ENCODE measurements around the gene SRRM5. TPM values are rescaled to one million over a fixed set of nuclear protein-coding genes. Genes with fewer than 3 reads are reported as not detected.

SRRM5 gene
- total RNA-seq, 1 experiment from 2014 or later, result not detected

GRCh38 chr19:43562698-43563241 lies 49.1 kb upstream of the SRRM5 start:
- no peaks in the 10 kb centered on the region for H3K9me2 ChIP-seq (ENCODE audit: insufficient read depth)
- BruUV-seq (replicated peaks), result no TSS peak
- no peaks in the 10 kb centered on the region for H3K27me3 ChIP-seq (ENCODE audit: insufficient read depth, low read length)
- no peaks in the 10 kb centered on the region for H3K9me3 ChIP-seq (ENCODE audit: control insufficient read depth in 1 of 2, insufficient read depth in 1 of 2, low read depth in 1 of 2, low read length in 2 of 2)
- no peak for TF ChIP-seq SRF (IDR thresholded peaks at IDR 0.05; ENCODE audit: low read depth)
- TF ChIP-seq ZBTB33 (IDR thresholded peaks at IDR 0.05; ENCODE audit: extremely low read depth, insufficient replicate concordance, low read length), result no peak
- TF ChIP-seq SIN3A (IDR thresholded peaks at IDR 0.05; ENCODE audit: low read depth), result no peak
- TF ChIP-seq FOSL1 (IDR thresholded peaks at IDR 0.05; ENCODE audit: low read depth), result no peak
- TF ChIP-seq EZH2phosphoT487 (IDR thresholded peaks at IDR 0.05; ENCODE audit: borderline replicate concordance), result no peak
- no peak for TF ChIP-seq SP1 (IDR thresholded peaks at IDR 0.05; ENCODE audit: low read depth)
- TF ChIP-seq EGR1 (IDR thresholded peaks at IDR 0.05; ENCODE audit: low read depth), result no peak
- no peak for TF ChIP-seq MAX (IDR thresholded peaks at IDR 0.05)
- no peak for TF ChIP-seq ATF3 (IDR thresholded peaks at IDR 0.05)
- no peak for TF ChIP-seq ZNF274 (IDR thresholded peaks at IDR 0.05; ENCODE audit: low read depth, low read length)
- no peak for TF ChIP-seq EZH2 (IDR thresholded peaks at IDR 0.05)
- no peak for TF ChIP-seq ZFX (IDR thresholded peaks at IDR 0.05)
- no peak for TF ChIP-seq CBX3 (IDR thresholded peaks at IDR 0.05; ENCODE audit: low read depth)
- TF ChIP-seq ELF1 (IDR thresholded peaks at IDR 0.05; ENCODE audit: borderline replicate concordance, low read depth), result no peak
- TF ChIP-seq TCF7L2 (IDR thresholded peaks at IDR 0.05; ENCODE audit: borderline replicate concordance, extremely low read depth, insufficient read depth, insufficient read length), result no peak
- TF ChIP-seq REST (IDR thresholded peaks at IDR 0.05; ENCODE audit: low read depth), result no peak
- no peak for TF ChIP-seq POLR2AphosphoS5 (IDR thresholded peaks at IDR 0.05; ENCODE audit: low read depth, low read length)
- TF ChIP-seq, protein P1, sequence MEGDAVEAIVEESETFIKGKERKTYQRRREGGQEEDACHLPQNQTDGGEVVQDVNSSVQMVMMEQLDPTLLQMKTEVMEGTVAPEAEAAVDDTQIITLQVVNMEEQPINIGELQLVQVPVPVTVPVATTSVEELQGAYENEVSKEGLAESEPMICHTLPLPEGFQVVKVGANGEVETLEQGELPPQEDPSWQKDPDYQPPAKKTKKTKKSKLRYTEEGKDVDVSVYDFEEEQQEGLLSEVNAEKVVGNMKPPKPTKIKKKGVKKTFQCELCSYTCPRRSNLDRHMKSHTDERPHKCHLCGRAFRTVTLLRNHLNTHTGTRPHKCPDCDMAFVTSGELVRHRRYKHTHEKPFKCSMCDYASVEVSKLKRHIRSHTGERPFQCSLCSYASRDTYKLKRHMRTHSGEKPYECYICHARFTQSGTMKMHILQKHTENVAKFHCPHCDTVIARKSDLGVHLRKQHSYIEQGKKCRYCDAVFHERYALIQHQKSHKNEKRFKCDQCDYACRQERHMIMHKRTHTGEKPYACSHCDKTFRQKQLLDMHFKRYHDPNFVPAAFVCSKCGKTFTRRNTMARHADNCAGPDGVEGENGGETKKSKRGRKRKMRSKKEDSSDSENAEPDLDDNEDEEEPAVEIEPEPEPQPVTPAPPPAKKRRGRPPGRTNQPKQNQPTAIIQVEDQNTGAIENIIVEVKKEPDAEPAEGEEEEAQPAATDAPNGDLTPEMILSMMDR (IDR thresholded peaks at IDR 0.05 in 2 of 3, conservative IDR thresholded peaks at IDR 0.05 in 1 of 3; ENCODE audit: borderline replicate concordance in 1 of 3, insufficient read depth in 1 of 3, low read depth in 2 of 3, low read length in 2 of 3), result no peak
- RAD21 ChIA-PET (ENCODE audit: low non-redundant PET in 1 of 2, low total read pairs in 2 of 2, uncharacterized antibody in 2 of 2, unreplicated experiment in 2 of 2), result no interaction called here
- no peaks in the 10 kb centered on the region; a peak in 2 of 4 replicates for H3K36me3 ChIP-seq (ENCODE audit: control insufficient read depth in 1 of 2, insufficient read depth in 2 of 2, low read length in 2 of 2)
- no peak overlapping the region for H2AFZ ChIP-seq (ENCODE audit: low read depth, low read length, poor library complexity, severe bottlenecking)
- intact Hi-C loops (cut with micrococcal nuclease), result no loop called here
- no peaks in the 10 kb centered on the region for H4K20me1 ChIP-seq (ENCODE audit: insufficient read depth)
- DNase-seq (ENCODE audit: low read depth, low spot score) (no peak), ATAC-seq (peak; percentile 41)
- no peak overlapping the region for H3K27ac ChIP-seq (ENCODE audit: low read depth, low read length)
- CTCF ChIA-PET, result no interaction called here
- no peak overlapping the region for H3K4me3 ChIP-seq (replicated peaks in 1 of 2; ENCODE audit: low read depth in 1 of 2, low read length in 2 of 2)
- POLR2A ChIA-PET, result no interaction called here
- peak overlapping the region; percentile 17; the same call in 1 of the 2 replicates for H3K9ac ChIP-seq (ENCODE audit: low read length)
- H3K4me2 ChIP-seq (ENCODE audit: low read length), result peak overlapping the region; percentile 53
- H3K4me1 ChIP-seq (ENCODE audit: control insufficient read depth in 1 of 2, insufficient read depth in 2 of 2, low read length in 2 of 2), result peaks cover 0 to 24% of the 10 kb centered on the region in 2 experiments; a peak in 2 of 4 replicates
- no peaks in the 10 kb centered on the region for H3K79me2 ChIP-seq (ENCODE audit: insufficient read depth, low read length)

Data from HCT116 (cell line).